GM21447 (cell line): ENCODE measurements around the gene SPN.
"Not testable (repeated sequence)": the region's sequence is repeated elsewhere in the genome, so short reads cannot be mapped to it uniquely, and the experiment has no call there.

Source experiments
- ATAC-seq: cut with Tn5 transposase; IDR thresholded peaks from one replicate; pipeline ENCODE4 v1.9.1; 2021; ENCODE audit not compliant: unreplicated experiment

SPN gene

GRCh38 chr16:29675811-29676643 is 13.0 kb downstream of the SPN start:
- no peak for ATAC-seq

- ATAC-seq: no peak
These were observed 14.1 kb downstream of the SPN start for GRCh38 chr16:29676989-29677785.

- ATAC-seq: no peak
These were observed 15.7 kb downstream of the SPN start, which contains the start of gene QPRT for GRCh38 chr16:29678691-29679267. TSS of gene QPRT (plus strand) at chr16:29679180. CDS start at chr16:29679198, 18 bp downstream.

- ATAC-seq: no peak
These were observed 17.1 kb downstream of the SPN start for GRCh38 chr16:29680180-29680598.

- no peak for ATAC-seq
These were observed 20.6 kb downstream of the SPN start for GRCh38 chr16:29683543-29684090.

- ATAC-seq: no peak
These were observed 21.6 kb downstream of the SPN start for GRCh38 chr16:29684679-29685078.

GRCh38 chr16:29686740-29687332 is 23.8 kb downstream of the SPN start:
- no peak for ATAC-seq

- ATAC-seq: no peak
These were observed 24.7 kb downstream of the SPN start for GRCh38 chr16:29687755-29688154.

- ATAC-seq: no peak
These were observed 25.1 kb downstream of the SPN start for GRCh38 chr16:29688172-29688571.

- not testable (repeated sequence) for ATAC-seq
These were observed 26.7 kb downstream of the SPN start for GRCh38 chr16:29689490-29690351.

- ATAC-seq: not testable (repeated sequence)
These were observed 29.6 kb downstream of the SPN start for GRCh38 chr16:29692606-29693005.

- no peak for ATAC-seq
These were observed 31.5 kb downstream of the SPN start for GRCh38 chr16:29694384-29695195.

- ATAC-seq: not testable (repeated sequence)
These were observed 32.6 kb downstream of the SPN start for GRCh38 chr16:29695675-29696074.

- no peak for ATAC-seq
These were observed 33.9 kb downstream of the SPN start for GRCh38 chr16:29696881-29697331.

- ATAC-seq: no peak
These were observed 34.3 kb downstream of the SPN start for GRCh38 chr16:29697391-29697790.

GRCh38 chr16:29698042-29698441 is 35.0 kb downstream of the SPN start:
- ATAC-seq: no peak

GRCh38 chr16:29698484-29699323 is 35.7 kb downstream of the SPN start:
- ATAC-seq: no peak
